SK-N-SH treated with all-trans-retinoic acid at 6 μM for 48 hours (cell line): ENCODE measurements around the gene NOXA1.

Experiments
- ARNTL ChIP-seq: fragments of 450-650 bp; formaldehyde crosslinking; IDR thresholded peaks from 2 replicates; pipeline ENCODE4 v1.5.0; 2020; ENCODE audit warnings: low read depth, mild to moderate bottlenecking, moderate library complexity, borderline replicate concordance
- GLIS3 ChIP-seq: fragments of 250-450 bp; sonication (Bioruptor Pico); IDR thresholded peaks from 2 replicates; pipeline ENCODE4 v1.5.0; 2020; ENCODE audit warnings: mild to moderate bottlenecking, moderate library complexity
- RARB ChIP-seq: fragments of 250-450 bp; sonication (Bioruptor Pico); IDR thresholded peaks from 2 replicates; pipeline ENCODE4 v1.8.0; 2021; ENCODE audit warnings: mild to moderate bottlenecking, moderate library complexity

DNA sequence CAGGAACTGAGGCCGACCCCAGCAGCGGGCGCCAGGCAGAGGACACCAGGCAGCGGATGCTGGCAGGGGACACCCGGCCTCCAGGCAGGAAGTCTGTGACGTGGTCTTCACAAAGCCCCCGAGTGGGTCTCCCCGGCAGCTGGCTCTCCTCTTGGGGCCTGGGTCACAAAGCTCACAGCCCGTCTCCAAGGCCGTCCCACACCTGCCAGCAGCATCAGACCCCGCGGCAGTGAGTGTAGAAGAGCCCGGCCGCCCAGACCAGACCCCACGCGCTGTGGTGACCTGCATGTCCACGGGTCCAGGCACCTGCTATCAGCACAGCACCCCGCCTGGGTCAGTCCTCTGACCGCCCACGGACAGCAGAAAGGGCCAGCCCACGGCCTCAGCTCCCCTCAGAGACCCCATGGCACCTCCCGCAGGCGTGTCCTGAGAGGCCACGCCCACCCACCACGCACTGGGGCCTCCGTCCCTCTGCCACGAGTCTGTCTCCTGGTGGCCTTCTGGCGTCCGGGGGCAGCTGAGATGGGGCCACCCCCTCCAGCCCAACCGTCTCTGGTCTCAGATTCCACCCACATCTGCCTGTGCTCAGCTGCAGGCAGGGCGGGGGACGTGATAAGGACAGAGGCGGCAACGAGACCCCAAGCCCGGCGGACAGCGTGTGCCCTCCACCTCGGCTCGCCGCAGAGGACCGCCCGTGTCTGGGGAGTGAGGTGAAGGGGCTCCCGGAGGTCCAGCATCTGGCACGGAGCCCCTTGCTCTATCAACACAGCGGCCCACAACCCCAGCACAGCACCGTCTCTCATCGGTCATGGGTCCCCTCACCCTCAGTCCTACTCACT lies 34.4 kb upstream of the NOXA1 start:
- no peak for TF ChIP-seq ARNTL (CRISPR knock-in tag)
- no peak for TF ChIP-seq RARB (CRISPR knock-in tag)
- TF ChIP-seq GLIS3 (CRISPR knock-in tag) = no peak
